ENCODE data around the gene MYO7A.

GRCh38 chr11:77125695-77126094 is 2.4 kb upstream of the MYO7A start:
- TF ChIP-seq CTCF (conservative IDR thresholded peaks at IDR 0.05; ENCODE audit: low read length) (no peak), EZH2phosphoT487 (IDR thresholded peaks at IDR 0.05; ENCODE audit: borderline replicate concordance) (no peak)

Measured in Loucy (cell line).